K562 (cell line): ENCODE measurements around the gene TUT7. TPM values are rescaled to one million over a fixed set of nuclear protein-coding genes. Genes with fewer than 3 reads are reported as not detected.

Source experiments
- ATAC-seq: fragments of 200-7000 bp; cut with Tn5 transposase; 3 replicates; pipeline ENCODE4 v1.9.1; 2020; ENCODE audit warnings: moderate library complexity
- BruUV-seq: library from RNA; stranded (reverse); fragments of 400-500 nt; replicated peaks from 2 replicates; lab custom pipeline; 2021; lab: Mats Ljungman, UMichigan
- CTCF ChIA-PET: fragments of 300-600 bp; formaldehyde crosslinking; extraction: SDS; loops from one replicate; lab custom pipeline; 2021; ENCODE audit warnings: low intra/inter-chr PET ratio; lab: Yijun Ruan, JAX
- POLR2A ChIA-PET: fragments of 300-600, 350-650 bp; sonication (Branson Sonifier 250); formaldehyde crosslinking; extraction: SDS; loops from one replicate; lab custom pipeline; 2021; ENCODE audit warnings: antibody characterized with exemption, inconsistent platforms; lab: Yijun Ruan, JAX
- DNase-seq, 4 experiments: peaks; one replicate each; pipeline versions ENCODE4 v3.0.0 to v3.0.0-alpha.2; 2011 to 2018; ENCODE audit warnings: low spot score in 3 of 4, mixed read lengths in 3 of 4; ENCODE audit errors: extremely low read depth in 1 of 4
- FAIRE-seq: peaks from 2 replicates; lab custom pipeline; 2011; peaks lifted over from hg19 to GRCh38; lab: Jason Lieb, UNC
- H2AFZ ChIP-seq: 2 replicates; pipeline ENCODE4 v1.6.0; 2011; ENCODE audit warnings: low read depth, low read length, control low read depth, inconsistent platforms
- H3K27ac ChIP-seq: fragments of 200-600 bp; 3 replicates; pipeline ENCODE4 v1.8.0; 2011; ENCODE audit warnings: low read depth, mild to moderate bottlenecking, control low read depth, inconsistent platforms, low read length, moderate library complexity, mixed read lengths; ENCODE audit errors: extremely low read depth
- H3K27me3 ChIP-seq, 2 experiments: fragments of 300-600 bp in 1 of 2; 2 replicates in 1 of 2; 3 replicates in 1 of 2; pipeline versions ENCODE4 v1.6.0 to v1.8.0; 2011; ENCODE audit warnings: inconsistent platforms in 2 of 2, low read length in 2 of 2, mild to moderate bottlenecking in 1 of 2, mixed read lengths in 1 of 2, moderate library complexity in 1 of 2; ENCODE audit not compliant: control insufficient read depth in 2 of 2, insufficient read depth in 2 of 2
- H3K36me3 ChIP-seq: fragments of 300-600 bp; 3 replicates; pipeline ENCODE4 v1.8.0; 2011; ENCODE audit warnings: mild to moderate bottlenecking, low read length, inconsistent platforms; ENCODE audit not compliant: control insufficient read depth, insufficient read depth
- H3K4me1 ChIP-seq, 2 experiments: fragments of 200-600 bp in 1 of 2; replicated peaks in 1 of 2; 2 replicates in 1 of 2; 3 replicates in 1 of 2; pipeline versions ENCODE4 v1.5.1 to v1.8.0; 2011; ENCODE audit warnings: inconsistent platforms in 2 of 2, low read length in 2 of 2, mild to moderate bottlenecking in 1 of 2, mixed read lengths in 1 of 2, moderate library complexity in 1 of 2; ENCODE audit not compliant: control insufficient read depth in 2 of 2, insufficient read depth in 2 of 2
- H3K4me2 ChIP-seq: 2 replicates; pipeline ENCODE4 v1.6.1; 2011; ENCODE audit warnings: low read length, control low read depth, inconsistent platforms, mixed read lengths; ENCODE audit not compliant: insufficient read depth
- H3K4me3 ChIP-seq: fragments of 200-600 bp; sonication (generic), shearing (Covaris generic); 2 replicates; pipeline ENCODE4 v1.5.1; 2016; ENCODE audit warnings: control low read depth, inconsistent platforms
- H3K79me2 ChIP-seq: fragments of 200-600 bp; 3 replicates; pipeline ENCODE4 v1.8.0; 2011; ENCODE audit warnings: low read length, inconsistent platforms; ENCODE audit not compliant: control insufficient read depth, insufficient read depth
- H3K9ac ChIP-seq, 2 experiments: 2 replicates each; pipeline versions ENCODE4 v1.6.0 to v1.6.1; 2011; ENCODE audit warnings: low read depth in 2 of 2, low read length in 2 of 2, control low read depth in 1 of 2, inconsistent platforms in 1 of 2, mild to moderate bottlenecking in 1 of 2, mixed read lengths in 1 of 2; ENCODE audit not compliant: insufficient read depth in 1 of 2
- H3K9me1 ChIP-seq: one replicate; pipeline ENCODE4 v1.6.0; 2011; ENCODE audit warnings: inconsistent platforms, mild to moderate bottlenecking, low read length, moderate library complexity; ENCODE audit not compliant: control insufficient read depth, insufficient read depth
- H3K9me3 ChIP-seq: replicated peaks from 2 replicates; pipeline ENCODE4 v1.5.1; 2011; ENCODE audit warnings: low read depth, low read length, inconsistent platforms; ENCODE audit not compliant: control insufficient read depth, insufficient read depth
- H4K20me1 ChIP-seq: replicated peaks from 2 replicates; pipeline ENCODE4 v1.6.1; 2011; ENCODE audit warnings: low read length, inconsistent platforms, mixed read lengths; ENCODE audit not compliant: control insufficient read depth, insufficient read depth
- CREBBP ChIP-seq: IDR thresholded peaks from one replicate; pipeline ENCODE4 v1.6.1; 2012; ENCODE audit warnings: low read depth, mild to moderate bottlenecking, control low read depth, inconsistent platforms, low read length
- CTBP1 ChIP-seq: fragments of 450-650 bp; IDR thresholded peaks from 2 replicates; pipeline ENCODE4 v1.6.1; 2016; ENCODE audit warnings: borderline replicate concordance
- KAT8 ChIP-seq: fragments of 450-650 bp; IDR thresholded peaks from 2 replicates; pipeline ENCODE4 v1.6.1; 2016; ENCODE audit warnings: low read depth, mild to moderate bottlenecking
- NFATC3 ChIP-seq: fragments of 450-650 bp; IDR thresholded peaks from 2 replicates; pipeline ENCODE4 v1.6.1; 2017; ENCODE audit warnings: mild to moderate bottlenecking
- NFIC ChIP-seq: fragments of 450-650 bp; IDR thresholded peaks from 2 replicates; pipeline ENCODE4 v1.6.1; 2017; ENCODE audit warnings: mild to moderate bottlenecking, inconsistent platforms
- POLR3A ChIP-seq: IDR thresholded peaks from 2 replicates; pipeline ENCODE4 v1.6.1; 2011; ENCODE audit warnings: borderline replicate concordance, mild to moderate bottlenecking, moderate library complexity; ENCODE audit not compliant: insufficient read length, insufficient read depth; ENCODE audit errors: extremely low read depth
- RFX1 ChIP-seq: fragments of 450-650 bp; IDR thresholded peaks from 2 replicates; pipeline ENCODE4 v1.6.1; 2016; ENCODE audit warnings: mild to moderate bottlenecking, moderate library complexity
- SIRT6 ChIP-seq: IDR thresholded peaks from one replicate; pipeline ENCODE4 v1.6.1; 2012; ENCODE audit warnings: low read depth, mild to moderate bottlenecking, control low read depth, inconsistent platforms, low read length, moderate library complexity
- SMAD3 ChIP-seq: fragments of 450-650 bp; formaldehyde crosslinking; conservative IDR thresholded peaks from 2 replicates; pipeline ENCODE4 v1.4.0; 2020; ENCODE audit warnings: mild to moderate bottlenecking
- ZNF668 ChIP-seq: fragments of 250-450 bp; sonication (Bioruptor Pico); IDR thresholded peaks from 2 replicates; pipeline ENCODE4 v1.8.0; 2022; ENCODE audit warnings: mild to moderate bottlenecking, inconsistent platforms
- ZNF830 ChIP-seq: fragments of 250-450 bp; sonication (Bioruptor Pico); IDR thresholded peaks from 2 replicates; pipeline ENCODE4 v1.5.0; 2021; ENCODE audit warnings: mild to moderate bottlenecking
- WGBS: fragments of 100-300 bp; shearing (Covaris generic); methylation state at CpG from one replicate; pipeline ENCODE4 v1.1.6; 2016; ENCODE audit warnings: low coverage, mixed read lengths; ENCODE audit not compliant: insufficient coverage; ENCODE audit errors: missing lambda C conversion rate; 5-methylcytosine and 5-hydroxymethylcytosine counted together
- in situ Hi-C: fragments of 300-500 bp; cut with MboI; formaldehyde crosslinking; loops from 4 replicates; pipeline ENCODE4 v1.15.0; 2018; ENCODE audit warnings: inconsistent platforms, mixed read lengths
- intact Hi-C: fragments of 100-400 bp; cut with micrococcal nuclease; formaldehyde crosslinking; loops from 2 replicates; pipeline ENCODE4 v1.14.2; 2022
- polyA plus RNA-seq, 8 experiments: library from polyadenylated mRNA; depleted of rRNA in 4 of 8; stranded (reverse) in 5 of 8; unstranded in 3 of 8; fragments of >200 nt; fragmentation: Nextera tagmentation in 2 of 8; fragmentation: Illumina TruSeq in 1 of 8; extraction: Ambion mirVana in 2 of 8; extraction: Trizol in 1 of 8; gene quantifications; 2 replicates each; pipeline versions ENCODE4 v1.2.1 to v1.2.3, GENCODE V29; 2011 to 2014; ENCODE audit warnings: inconsistent platforms in 1 of 8, missing spikeins in 1 of 8
- total RNA-seq, 7 experiments: library from RNA; depleted of rRNA in 6 of 7; stranded (reverse); fragments of >200 nt in 6 of 7; fragmentation: Illumina TruSeq in 2 of 7; extraction: Trizol in 2 of 7; gene quantifications; 2 replicates each; pipeline versions ENCODE4 v1.2.1 to v1.2.3, GENCODE V29; 2011 to 2021; ENCODE audit warnings: low replicate concordance in 1 of 7
- TF ChIP-seq, protein P1 (sequence below): fragments of 200-800 bp; sonication (Bioruptor generic); IDR thresholded peaks from 2 replicates; pipeline ENCODE4 v1.6.1; 2016; ENCODE audit warnings: missing genetic modification characterization, missing compliant biosample characterization
- TF ChIP-seq, protein P2 (sequence below): sonication (generic); formaldehyde crosslinking; IDR thresholded peaks from 2 replicates; pipeline ENCODE4 v1.5.0; 2020; ENCODE audit warnings: missing genetic modification reagents
- TF ChIP-seq, protein P3 (sequence below): sonication (generic); formaldehyde crosslinking; IDR thresholded peaks from 2 replicates; pipeline ENCODE4 v1.8.1; 2022; ENCODE audit warnings: missing genetic modification reagents
- TF ChIP-seq, protein P4 (sequence below): fragments of 450-650 bp; IDR thresholded peaks from 2 replicates; pipeline ENCODE4 v1.6.1; 2016; ENCODE audit warnings: borderline replicate concordance

Gene TUT7
- total and polyA plus RNA-seq, 9 of the 15 experiments (the other 6 are each of a cell fraction or from before 2014, with no cell fraction given), result 5.9 to 26.9 (median 15.2) TPM

DNA sequence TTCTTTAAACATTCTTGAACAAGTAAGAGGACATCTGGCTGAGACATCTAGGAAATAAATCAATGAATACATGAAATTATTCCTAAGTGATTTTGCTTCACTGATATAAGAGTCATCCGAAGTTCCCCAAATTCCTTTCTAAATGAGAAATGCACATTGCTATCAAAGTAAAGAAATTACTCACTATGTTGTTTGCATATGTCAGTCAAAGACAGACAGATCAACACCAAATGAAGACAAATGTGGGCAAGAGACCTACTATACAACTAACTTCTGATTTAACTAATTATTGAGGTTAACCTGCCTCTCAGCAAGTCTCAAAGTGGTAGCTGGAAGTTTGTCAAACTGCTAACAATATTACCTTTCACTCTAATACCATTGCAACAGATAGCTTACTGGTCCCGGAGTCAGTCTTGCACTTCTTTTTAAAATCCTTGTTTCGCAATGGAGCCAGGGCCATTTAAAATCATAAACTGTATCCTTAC is 13.2 kb downstream of the TUT7 start:
- H3K27ac ChIP-seq, result no peak overlapping the region
- no peak overlapping the region for H3K4me3 ChIP-seq
- BruUV-seq, result no TSS peak
- no peak overlapping the region for H2AFZ ChIP-seq
- no peak overlapping the region for H3K4me2 ChIP-seq
- FAIRE-seq, result no peak
- ChIA-PET CTCF (no interaction called here), POLR2A (interaction anchor here (0.5 to 1.4 kb wide), 2 partner anchors 9 to 11 kb away, joined by 3 read pairs; no protein-coding TSS in a partner anchor)
- H3K9me3 ChIP-seq, result no peaks in the 10 kb centered on the region
- in situ Hi-C loops, result no loop called here
- 0 out of 3 replicates have a peak, but pooled peaks cover 3% of the 10 kb centered on the region for H3K79me2 ChIP-seq
- 92% methylated on average over 3 of the region's 3 CpGs for WGBS
- no peak for ATAC-seq
- no peaks in the 10 kb centered on the region for H3K9me1 ChIP-seq
- no peak overlapping the region for H3K9ac ChIP-seq
- no peak for DNase-seq
- H3K4me1 ChIP-seq, result no peaks in the 10 kb centered on the region
- H4K20me1 ChIP-seq, result no peaks in the 10 kb centered on the region
- no peaks in the 10 kb centered on the region for H3K27me3 ChIP-seq
- H3K36me3 ChIP-seq, result peaks cover 82% of the 10 kb centered on the region
- intact Hi-C loops, result no loop called here
- no peak for TF ChIP-seq KAT8
- TF ChIP-seq, protein P1, sequence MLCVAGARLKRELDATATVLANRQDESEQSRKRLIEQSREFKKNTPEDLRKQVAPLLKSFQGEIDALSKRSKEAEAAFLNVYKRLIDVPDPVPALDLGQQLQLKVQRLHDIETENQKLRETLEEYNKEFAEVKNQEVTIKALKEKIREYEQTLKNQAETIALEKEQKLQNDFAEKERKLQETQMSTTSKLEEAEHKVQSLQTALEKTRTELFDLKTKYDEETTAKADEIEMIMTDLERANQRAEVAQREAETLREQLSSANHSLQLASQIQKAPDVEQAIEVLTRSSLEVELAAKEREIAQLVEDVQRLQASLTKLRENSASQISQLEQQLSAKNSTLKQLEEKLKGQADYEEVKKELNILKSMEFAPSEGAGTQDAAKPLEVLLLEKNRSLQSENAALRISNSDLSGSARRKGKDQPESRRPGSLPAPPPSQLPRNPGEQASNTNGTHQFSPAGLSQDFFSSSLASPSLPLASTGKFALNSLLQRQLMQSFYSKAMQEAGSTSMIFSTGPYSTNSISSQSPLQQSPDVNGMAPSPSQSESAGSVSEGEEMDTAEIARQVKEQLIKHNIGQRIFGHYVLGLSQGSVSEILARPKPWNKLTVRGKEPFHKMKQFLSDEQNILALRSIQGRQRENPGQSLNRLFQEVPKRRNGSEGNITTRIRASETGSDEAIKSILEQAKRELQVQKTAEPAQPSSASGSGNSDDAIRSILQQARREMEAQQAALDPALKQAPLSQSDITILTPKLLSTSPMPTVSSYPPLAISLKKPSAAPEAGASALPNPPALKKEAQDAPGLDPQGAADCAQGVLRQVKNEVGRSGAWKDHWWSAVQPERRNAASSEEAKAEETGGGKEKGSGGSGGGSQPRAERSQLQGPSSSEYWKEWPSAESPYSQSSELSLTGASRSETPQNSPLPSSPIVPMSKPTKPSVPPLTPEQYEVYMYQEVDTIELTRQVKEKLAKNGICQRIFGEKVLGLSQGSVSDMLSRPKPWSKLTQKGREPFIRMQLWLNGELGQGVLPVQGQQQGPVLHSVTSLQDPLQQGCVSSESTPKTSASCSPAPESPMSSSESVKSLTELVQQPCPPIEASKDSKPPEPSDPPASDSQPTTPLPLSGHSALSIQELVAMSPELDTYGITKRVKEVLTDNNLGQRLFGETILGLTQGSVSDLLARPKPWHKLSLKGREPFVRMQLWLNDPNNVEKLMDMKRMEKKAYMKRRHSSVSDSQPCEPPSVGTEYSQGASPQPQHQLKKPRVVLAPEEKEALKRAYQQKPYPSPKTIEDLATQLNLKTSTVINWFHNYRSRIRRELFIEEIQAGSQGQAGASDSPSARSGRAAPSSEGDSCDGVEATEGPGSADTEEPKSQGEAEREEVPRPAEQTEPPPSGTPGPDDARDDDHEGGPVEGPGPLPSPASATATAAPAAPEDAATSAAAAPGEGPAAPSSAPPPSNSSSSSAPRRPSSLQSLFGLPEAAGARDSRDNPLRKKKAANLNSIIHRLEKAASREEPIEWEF (CRISPR knock-in tag), result no peak
- TF ChIP-seq, protein P2, sequence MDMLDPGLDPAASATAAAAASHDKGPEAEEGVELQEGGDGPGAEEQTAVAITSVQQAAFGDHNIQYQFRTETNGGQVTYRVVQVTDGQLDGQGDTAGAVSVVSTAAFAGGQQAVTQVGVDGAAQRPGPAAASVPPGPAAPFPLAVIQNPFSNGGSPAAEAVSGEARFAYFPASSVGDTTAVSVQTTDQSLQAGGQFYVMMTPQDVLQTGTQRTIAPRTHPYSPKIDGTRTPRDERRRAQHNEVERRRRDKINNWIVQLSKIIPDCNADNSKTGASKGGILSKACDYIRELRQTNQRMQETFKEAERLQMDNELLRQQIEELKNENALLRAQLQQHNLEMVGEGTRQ (CRISPR knock-in tag), result no peak
- TF ChIP-seq SMAD3 (CRISPR knock-in tag), result no peak
- no peak for TF ChIP-seq SIRT6
- no peak for TF ChIP-seq CREBBP
- TF ChIP-seq, protein P3, sequence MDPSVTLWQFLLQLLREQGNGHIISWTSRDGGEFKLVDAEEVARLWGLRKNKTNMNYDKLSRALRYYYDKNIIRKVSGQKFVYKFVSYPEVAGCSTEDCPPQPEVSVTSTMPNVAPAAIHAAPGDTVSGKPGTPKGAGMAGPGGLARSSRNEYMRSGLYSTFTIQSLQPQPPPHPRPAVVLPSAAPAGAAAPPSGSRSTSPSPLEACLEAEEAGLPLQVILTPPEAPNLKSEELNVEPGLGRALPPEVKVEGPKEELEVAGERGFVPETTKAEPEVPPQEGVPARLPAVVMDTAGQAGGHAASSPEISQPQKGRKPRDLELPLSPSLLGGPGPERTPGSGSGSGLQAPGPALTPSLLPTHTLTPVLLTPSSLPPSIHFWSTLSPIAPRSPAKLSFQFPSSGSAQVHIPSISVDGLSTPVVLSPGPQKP, result no peak
- TF ChIP-seq POLR3A, result no peak
- no peak for TF ChIP-seq RFX1
- TF ChIP-seq ZNF830 (CRISPR knock-in tag), result no peak
- TF ChIP-seq, protein P4, sequence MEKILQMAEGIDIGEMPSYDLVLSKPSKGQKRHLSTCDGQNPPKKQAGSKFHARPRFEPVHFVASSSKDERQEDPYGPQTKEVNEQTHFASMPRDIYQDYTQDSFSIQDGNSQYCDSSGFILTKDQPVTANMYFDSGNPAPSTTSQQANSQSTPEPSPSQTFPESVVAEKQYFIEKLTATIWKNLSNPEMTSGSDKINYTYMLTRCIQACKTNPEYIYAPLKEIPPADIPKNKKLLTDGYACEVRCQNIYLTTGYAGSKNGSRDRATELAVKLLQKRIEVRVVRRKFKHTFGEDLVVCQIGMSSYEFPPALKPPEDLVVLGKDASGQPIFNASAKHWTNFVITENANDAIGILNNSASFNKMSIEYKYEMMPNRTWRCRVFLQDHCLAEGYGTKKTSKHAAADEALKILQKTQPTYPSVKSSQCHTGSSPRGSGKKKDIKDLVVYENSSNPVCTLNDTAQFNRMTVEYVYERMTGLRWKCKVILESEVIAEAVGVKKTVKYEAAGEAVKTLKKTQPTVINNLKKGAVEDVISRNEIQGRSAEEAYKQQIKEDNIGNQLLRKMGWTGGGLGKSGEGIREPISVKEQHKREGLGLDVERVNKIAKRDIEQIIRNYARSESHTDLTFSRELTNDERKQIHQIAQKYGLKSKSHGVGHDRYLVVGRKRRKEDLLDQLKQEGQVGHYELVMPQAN, result no peak
- TF ChIP-seq NFATC3, result no peak
- TF ChIP-seq NFIC, result no peak
- no peak for TF ChIP-seq ZNF668 (CRISPR knock-in tag)
- no peak for TF ChIP-seq CTBP1
